Testis (tissue), 2 donors: Measurements from ENCODE around the gene SEPTIN5.

ENCODE experiments used
- POLR2A ChIP-seq: fragments of 450-650 bp; IDR thresholded peaks from one replicate; pipeline ENCODE4 v1.6.1; 2017; ENCODE audit warnings: antibody characterized with exemption, mild to moderate bottlenecking, moderate library complexity
- TF ChIP-seq, protein P1 (sequence below), 3 experiments: fragments of 450-650 bp in 2 of 3; fragments of 200-600 bp in 1 of 3; sonication (generic) in 1 of 3; IDR thresholded peaks; one replicate each; pipeline ENCODE4 v1.5.1; 2016 to 2019; ENCODE audit warnings: antibody characterized with exemption in 3 of 3, mild to moderate bottlenecking in 2 of 3, moderate library complexity in 1 of 3

DNA sequence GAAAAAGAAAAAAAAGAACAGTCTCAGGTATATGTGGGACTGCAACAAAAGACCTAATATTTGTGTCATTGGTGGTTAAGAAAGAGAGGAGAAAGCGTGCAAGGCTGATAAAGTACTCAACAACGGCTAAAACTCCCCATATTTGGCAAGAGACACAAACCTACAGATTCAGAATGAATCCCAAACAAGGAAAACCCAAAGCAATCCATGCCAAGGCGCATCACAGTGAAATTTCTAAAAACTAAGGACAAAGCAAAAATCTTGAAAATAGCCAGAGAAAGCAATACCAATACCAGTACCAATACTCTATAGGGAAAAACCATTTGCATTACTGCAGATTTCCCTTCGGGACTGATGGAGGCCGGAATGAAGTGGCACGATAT lies 32.4 kb upstream of the SEPTIN5 start:
- TF ChIP-seq, protein P1, sequence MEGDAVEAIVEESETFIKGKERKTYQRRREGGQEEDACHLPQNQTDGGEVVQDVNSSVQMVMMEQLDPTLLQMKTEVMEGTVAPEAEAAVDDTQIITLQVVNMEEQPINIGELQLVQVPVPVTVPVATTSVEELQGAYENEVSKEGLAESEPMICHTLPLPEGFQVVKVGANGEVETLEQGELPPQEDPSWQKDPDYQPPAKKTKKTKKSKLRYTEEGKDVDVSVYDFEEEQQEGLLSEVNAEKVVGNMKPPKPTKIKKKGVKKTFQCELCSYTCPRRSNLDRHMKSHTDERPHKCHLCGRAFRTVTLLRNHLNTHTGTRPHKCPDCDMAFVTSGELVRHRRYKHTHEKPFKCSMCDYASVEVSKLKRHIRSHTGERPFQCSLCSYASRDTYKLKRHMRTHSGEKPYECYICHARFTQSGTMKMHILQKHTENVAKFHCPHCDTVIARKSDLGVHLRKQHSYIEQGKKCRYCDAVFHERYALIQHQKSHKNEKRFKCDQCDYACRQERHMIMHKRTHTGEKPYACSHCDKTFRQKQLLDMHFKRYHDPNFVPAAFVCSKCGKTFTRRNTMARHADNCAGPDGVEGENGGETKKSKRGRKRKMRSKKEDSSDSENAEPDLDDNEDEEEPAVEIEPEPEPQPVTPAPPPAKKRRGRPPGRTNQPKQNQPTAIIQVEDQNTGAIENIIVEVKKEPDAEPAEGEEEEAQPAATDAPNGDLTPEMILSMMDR (IDR thresholded peaks at IDR 0.05) = no peak
- TF ChIP-seq POLR2A = no peak
